HG03432 (cell line): Measurements from ENCODE around the gene AARS1.
"Not testable (repeated sequence)": the region's sequence is repeated elsewhere in the genome, so short reads cannot be mapped to it uniquely, and the experiment has no call there.

Experiments used
- ATAC-seq: cut with Tn5 transposase; IDR thresholded peaks from one replicate; pipeline ENCODE4 v1.9.1; 2021; ENCODE audit warnings: mild to moderate bottlenecking, moderate library complexity; ENCODE audit not compliant: unreplicated experiment

AARS1 gene

GRCh38 chr16:70226024-70226423 is 63.3 kb downstream of the AARS1 start:
- ATAC-seq, result not testable (repeated sequence)

DNA sequence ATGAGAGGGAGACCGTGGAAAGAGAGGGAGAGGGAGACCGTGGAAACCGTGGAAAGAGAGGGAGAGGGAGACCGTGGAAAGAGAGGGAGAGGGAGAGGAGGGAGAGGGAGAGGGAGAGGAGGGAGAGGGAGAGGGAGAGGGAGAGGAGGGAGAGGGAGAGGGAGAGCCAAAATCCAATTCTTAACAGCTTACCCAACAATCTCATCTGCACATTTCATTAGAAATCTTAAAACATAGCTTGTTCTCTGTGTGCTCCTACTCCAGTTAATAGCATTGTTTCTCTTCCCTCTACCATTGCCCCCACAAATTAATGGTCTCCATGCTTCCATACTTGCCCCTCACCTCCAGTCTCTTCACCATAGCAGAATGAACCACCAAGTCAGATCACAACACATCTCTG is 63.9 kb downstream of the AARS1 start:
- not testable (repeated sequence) for ATAC-seq

DNA sequence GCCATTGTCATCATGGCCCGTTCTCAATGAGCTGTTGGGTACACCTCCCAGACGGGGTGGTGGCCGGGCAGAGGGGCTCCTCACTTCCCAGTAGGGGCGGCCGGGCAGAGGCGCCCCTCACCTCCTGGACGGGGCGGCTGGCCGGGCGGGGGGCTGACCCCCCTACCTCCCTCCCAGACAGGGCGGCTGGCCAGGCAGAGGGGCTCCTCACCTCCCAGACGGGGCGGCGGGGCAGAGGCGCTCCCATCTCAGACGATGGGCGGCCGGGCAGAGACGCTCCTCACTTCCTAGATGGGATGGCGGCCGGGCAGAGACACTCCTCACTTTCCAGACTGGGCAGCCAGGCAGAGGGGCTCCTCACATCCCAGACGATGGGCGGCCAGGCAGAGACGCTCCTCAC is 64.7 kb downstream of the AARS1 start:
- ATAC-seq, result not testable (repeated sequence)

DNA sequence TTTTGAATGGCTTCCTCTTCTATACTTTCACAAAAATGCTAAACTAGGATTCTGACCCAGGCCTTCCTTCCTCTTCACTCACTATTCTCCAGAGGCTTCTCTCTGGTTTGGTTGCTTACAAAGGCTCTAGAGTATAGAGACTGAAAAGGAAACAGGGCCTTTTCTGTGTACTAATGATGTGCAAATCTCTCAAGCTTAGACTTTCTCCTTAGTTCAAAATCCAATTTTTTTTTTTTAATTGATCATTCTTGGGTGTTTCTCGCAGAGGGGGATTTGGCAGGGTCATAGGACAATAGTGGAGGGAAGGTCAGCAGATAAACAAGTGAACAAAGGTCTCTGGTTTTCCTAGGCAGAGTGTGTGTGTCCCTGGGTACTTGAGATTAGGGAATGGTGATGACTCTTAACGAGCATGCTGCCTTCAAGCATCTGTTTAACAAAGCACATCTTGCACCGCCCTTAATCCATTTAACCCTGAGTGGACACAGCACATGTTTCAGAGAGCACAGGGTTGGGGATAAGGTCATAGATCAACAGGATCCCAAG is 65.3 kb downstream of the AARS1 start:
- ATAC-seq, result not testable (repeated sequence)

DNA sequence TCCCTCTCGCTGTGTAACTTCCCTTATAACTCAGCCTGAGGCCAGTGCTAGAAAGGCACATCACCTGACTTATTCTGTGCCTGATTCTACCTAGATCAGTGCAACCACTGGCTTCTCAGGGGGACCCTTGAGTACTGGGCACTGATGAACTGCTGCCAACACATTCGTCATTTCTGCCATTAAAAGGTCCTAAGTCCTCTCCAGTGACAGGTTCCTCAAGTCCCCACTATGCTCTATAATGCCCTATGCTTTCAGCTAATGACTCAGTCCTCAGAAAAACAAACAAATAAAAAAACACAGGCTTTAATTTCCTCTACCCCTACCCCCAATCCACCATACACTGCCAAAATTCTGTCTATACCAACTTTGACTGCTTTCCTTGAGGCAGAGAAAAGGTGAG is 66.1 kb downstream of the AARS1 start:
- not testable (repeated sequence) for ATAC-seq

- not testable (repeated sequence) for ATAC-seq
Measured at GRCh38 chr16:70222574-70222973, 66.7 kb downstream of the AARS1 start.

- not testable (repeated sequence) for ATAC-seq
Measured at GRCh38 chr16:70218586-70218985, 70.7 kb downstream of the AARS1 start.

DNA sequence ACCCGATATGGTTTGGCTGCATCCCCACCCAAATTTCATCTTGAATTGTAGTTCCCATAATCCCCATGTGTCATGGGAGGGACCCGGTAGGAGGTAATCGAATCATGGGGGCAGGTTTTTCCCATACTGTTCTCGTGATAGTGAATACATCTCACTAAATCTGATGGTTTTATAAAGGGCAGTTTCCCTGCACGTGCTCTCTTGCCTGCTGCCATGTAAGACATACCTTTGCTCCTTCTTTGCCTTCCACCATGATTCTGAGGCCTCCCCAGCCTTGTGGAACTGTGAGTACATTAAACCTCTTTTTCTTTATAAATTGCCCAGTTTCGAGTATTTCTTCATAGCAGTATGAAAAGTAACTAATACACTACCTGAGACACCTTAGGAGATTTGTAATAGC is 82.9 kb downstream of the AARS1 start:
- not testable (repeated sequence) for ATAC-seq

- not testable (repeated sequence) for ATAC-seq
Measured at GRCh38 chr16:70204668-70205405, 84.5 kb downstream of the AARS1 start.

DNA sequence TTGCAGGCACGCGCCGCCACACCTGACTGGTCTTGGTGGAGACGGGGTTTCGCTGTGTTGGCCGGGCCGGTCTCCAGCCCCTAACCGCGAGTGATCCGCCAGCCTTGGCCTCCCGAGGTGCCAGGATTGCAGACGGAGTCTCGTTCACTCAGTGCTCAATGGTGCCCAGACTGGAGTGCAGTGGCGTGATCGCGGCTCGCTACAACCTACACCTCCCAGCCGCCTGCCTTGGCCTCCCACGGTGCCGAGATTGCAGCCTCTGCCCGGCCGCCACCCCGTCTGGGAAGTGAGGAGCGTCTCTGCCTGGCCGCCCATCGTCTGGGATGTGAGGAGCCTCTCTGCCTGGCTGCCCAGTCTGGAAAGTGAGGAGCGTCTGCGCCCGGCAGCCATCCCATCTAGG is 85.3 kb downstream of the AARS1 start:
- ATAC-seq, result not testable (repeated sequence)

DNA sequence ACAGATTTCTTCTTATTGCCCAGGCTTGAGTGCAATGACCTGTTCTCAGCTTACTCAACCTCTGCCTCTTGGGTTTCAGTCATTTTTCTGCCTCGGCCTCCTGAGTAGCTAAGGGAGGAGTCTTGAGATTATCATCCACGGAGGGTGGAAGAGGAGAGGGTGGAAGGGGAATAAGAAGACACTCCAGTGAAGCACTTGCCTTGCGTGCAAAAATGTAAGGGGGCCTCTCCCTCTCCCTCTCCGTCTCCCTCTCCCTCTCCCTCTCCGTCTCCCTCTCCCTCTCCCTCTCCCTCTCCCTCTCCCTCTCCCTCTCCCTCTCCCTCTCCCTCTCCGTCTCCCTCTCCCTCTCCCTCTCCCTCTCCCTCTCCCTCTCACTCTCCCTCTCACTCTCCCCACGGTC is 85.8 kb downstream of the AARS1 start:
- ATAC-seq, result not testable (repeated sequence)
